ENCODE measurements around the gene SLC11A1.

SLC11A1 gene

DNA sequence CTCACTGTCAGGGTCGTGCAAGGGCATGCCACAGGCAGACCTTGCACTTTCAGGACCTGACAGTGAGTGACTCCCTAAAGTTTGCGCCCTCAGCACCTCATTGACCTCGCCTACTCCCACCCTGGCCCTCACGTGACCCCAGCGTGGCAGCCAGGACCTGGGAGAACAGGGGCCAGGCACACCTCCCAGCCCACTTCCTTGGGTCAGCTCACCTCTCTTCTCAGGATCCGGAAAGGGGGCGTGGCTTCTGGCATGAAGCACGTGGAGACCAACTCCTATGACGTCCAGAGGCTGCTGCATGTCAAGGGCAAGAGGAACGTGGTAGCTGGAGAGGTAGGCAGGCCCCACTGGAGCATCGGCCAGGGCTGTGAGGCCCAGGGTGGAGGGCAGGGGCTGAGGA, 45.7 kb downstream of the SLC11A1 start:
- H3K4me1 ChIP-seq (ENCODE audit: control insufficient read depth, insufficient read depth, low read length, poor library complexity, severe bottlenecking), result no peaks in the 10 kb centered on the region
- H3K4me3 ChIP-seq (ENCODE audit: extremely low read depth, insufficient read depth, low read length, poor library complexity, severe bottlenecking), result no peak overlapping the region
- H3K36me3 ChIP-seq (ENCODE audit: control insufficient read depth, insufficient read depth, low read length), result no peaks in the 10 kb centered on the region
- 80 to 81% methylated on average over 11 of the region's 11 CpGs for WGBS, 2 experiments (ENCODE audit: insufficient coverage in 2 of 2)
- no peak overlapping the region for H3K27ac ChIP-seq (ENCODE audit: low read depth, low read length, severe bottlenecking)
- H3K9me3 ChIP-seq (ENCODE audit: control insufficient read depth, low read length), result no peaks in the 10 kb centered on the region

DNA sequence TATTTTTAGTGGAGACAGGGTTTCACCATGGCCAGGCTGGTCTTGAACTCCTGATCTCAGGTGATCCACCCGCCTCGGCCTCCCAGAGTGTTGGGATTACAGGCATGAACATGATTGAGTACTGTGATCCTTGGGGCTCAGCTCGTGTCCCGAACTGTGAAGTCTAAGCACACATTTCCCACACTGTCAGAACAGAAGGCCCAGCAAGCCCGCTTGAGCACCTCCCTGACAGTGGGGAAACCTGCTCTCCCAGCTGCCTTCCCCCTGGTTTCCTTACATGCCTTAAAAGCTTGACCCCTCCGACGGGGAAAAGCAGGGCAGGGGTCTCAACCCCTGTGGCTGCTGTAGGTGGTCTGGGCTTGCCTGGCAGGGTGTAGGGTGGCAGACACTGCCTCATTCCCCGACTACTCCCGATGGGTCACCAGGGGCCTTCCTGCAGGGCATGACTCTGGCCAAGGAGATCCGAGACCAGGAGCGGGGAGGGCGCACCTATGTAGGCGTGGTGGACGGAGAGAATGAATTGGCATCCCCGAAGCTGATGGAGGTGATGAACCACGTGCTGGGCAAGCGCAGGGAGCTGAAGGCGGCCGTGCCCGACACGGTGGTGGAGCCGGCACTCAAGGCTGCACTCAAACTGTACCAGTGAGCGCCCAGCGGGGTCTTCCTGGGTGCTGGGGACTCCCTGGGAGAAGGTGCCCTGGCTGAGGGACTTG, 46.9 kb downstream of the SLC11A1 start:
- Histone ChIP-seq H3K27ac (ENCODE audit: low read depth, low read length, severe bottlenecking) (no peak overlapping the region), H3K36me3 (ENCODE audit: control insufficient read depth, insufficient read depth, low read length) (no peaks in the 10 kb centered on the region), H3K4me3 (ENCODE audit: extremely low read depth, insufficient read depth, low read length, poor library complexity, severe bottlenecking) (no peak overlapping the region), H3K9me3 (ENCODE audit: control insufficient read depth, low read length) (no peaks in the 10 kb centered on the region), H3K4me1 (ENCODE audit: control insufficient read depth, insufficient read depth, low read length, poor library complexity, severe bottlenecking) (no peaks in the 10 kb centered on the region)
- 92 to 96% methylated on average over 19 of the region's 24 CpGs for WGBS, 2 experiments (ENCODE audit: insufficient coverage in 2 of 2)

DNA sequence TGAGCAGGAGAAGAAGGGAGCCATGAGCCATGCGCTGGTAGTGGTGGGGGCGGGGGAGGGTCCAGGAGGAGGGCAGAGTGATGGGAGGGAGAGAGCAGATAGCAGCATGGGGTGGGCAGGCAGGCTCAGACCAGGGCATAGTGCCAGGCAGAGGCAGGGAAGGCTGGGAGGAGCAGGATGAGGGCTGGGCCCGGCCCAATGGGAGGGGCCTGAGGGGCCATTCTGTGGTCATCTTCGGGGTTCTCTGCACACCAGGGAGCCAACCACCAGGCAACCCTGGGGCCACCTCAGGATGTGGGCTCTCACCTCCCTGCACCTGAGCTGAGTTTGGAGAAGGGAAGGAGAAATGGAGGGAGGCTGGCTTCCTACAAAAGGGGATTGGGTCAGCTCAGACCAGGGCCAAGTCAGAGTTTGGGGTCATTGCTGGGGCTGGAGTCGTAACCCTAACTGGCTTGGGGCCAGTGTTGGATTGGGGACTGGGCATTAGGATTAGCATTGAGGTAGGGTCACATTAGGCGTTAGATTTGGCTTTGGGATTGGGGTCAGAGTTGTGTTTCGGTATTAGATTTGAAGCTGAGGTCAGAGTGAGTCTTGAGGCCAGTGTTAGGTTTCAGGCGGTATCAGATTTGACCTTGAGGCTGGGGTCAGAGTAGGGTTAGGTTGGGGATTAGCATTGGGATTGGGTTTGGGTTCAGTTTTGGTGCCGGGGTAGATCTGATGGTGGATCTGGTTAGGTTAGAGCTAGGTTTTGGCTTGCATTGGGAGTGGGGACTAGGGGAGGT, 48.0 kb downstream of the SLC11A1 start:
- Histone ChIP-seq H3K36me3 (ENCODE audit: control insufficient read depth, insufficient read depth, low read length) (no peaks in the 10 kb centered on the region), H3K9me3 (ENCODE audit: control insufficient read depth, low read length) (no peaks in the 10 kb centered on the region), H3K4me1 (ENCODE audit: control insufficient read depth, insufficient read depth, low read length, poor library complexity, severe bottlenecking) (no peaks in the 10 kb centered on the region), H3K27ac (ENCODE audit: low read depth, low read length, severe bottlenecking) (no peak overlapping the region), H3K4me3 (ENCODE audit: extremely low read depth, insufficient read depth, low read length, poor library complexity, severe bottlenecking) (no peak overlapping the region)
- 82 to 93% methylated on average over 6 to 7 of the region's 9 CpGs for WGBS, 2 experiments (ENCODE audit: insufficient coverage in 2 of 2)

DNA sequence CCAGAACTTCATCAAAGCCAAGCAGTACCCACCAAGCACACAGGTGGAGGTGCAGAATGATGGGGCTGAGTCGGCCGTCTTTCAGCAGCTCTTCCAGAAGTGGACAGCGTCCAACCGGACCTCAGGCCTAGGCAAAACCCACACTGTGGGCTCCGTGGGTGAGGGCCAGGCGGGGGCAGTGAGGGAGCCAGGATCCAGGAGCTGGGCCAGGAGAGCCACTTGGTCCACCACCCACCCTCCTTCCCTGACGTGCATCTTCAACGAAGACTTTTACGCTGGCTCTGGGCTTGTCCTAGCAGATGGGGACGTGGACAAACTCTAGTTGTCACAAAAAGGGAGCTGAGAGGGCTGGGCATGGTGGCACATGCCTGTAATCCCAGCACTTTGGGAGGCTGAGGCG, 48.6 kb downstream of the SLC11A1 start:
- H3K9me3 ChIP-seq (ENCODE audit: control insufficient read depth, low read length), result no peaks in the 10 kb centered on the region
- no peaks in the 10 kb centered on the region for H3K4me1 ChIP-seq (ENCODE audit: control insufficient read depth, insufficient read depth, low read length, poor library complexity, severe bottlenecking)
- no peaks in the 10 kb centered on the region for H3K36me3 ChIP-seq (ENCODE audit: control insufficient read depth, insufficient read depth, low read length)
- WGBS, 2 experiments (ENCODE audit: insufficient coverage in 2 of 2), result 94 to 97% methylated on average over 8 to 9 of the region's 11 CpGs
- no peak overlapping the region for H3K27ac ChIP-seq (ENCODE audit: low read depth, low read length, severe bottlenecking)
- H3K4me3 ChIP-seq (ENCODE audit: extremely low read depth, insufficient read depth, low read length, poor library complexity, severe bottlenecking), result no peak overlapping the region

DNA sequence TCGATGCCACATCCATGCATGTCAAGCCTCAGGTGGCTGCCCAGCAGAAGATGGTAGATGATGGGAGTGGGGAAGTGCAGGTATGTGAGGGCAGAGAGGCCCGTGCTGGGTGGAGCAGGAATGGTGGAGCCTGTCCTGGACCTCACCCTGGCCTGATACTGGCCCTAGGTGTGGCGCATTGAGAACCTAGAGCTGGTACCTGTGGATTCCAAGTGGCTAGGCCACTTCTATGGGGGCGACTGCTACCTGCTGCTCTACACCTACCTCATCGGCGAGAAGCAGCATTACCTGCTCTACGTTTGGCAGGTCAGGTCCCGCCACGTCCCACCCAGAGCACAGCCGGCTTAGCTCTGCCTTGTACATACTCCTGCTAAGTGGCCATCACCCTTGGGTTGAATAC, 49.8 kb downstream of the SLC11A1 start:
- no peak overlapping the region for H3K4me3 ChIP-seq (ENCODE audit: extremely low read depth, insufficient read depth, low read length, poor library complexity, severe bottlenecking)
- no peak overlapping the region for H3K27ac ChIP-seq (ENCODE audit: low read depth, low read length, severe bottlenecking)
- H3K4me1 ChIP-seq (ENCODE audit: control insufficient read depth, insufficient read depth, low read length, poor library complexity, severe bottlenecking), result no peaks in the 10 kb centered on the region
- H3K36me3 ChIP-seq (ENCODE audit: control insufficient read depth, insufficient read depth, low read length), result no peaks in the 10 kb centered on the region
- 84 to 85% methylated on average over 8 to 10 of the region's 10 CpGs for WGBS, 2 experiments (ENCODE audit: insufficient coverage in 2 of 2)
- H3K9me3 ChIP-seq (ENCODE audit: control insufficient read depth, low read length), result no peaks in the 10 kb centered on the region

DNA sequence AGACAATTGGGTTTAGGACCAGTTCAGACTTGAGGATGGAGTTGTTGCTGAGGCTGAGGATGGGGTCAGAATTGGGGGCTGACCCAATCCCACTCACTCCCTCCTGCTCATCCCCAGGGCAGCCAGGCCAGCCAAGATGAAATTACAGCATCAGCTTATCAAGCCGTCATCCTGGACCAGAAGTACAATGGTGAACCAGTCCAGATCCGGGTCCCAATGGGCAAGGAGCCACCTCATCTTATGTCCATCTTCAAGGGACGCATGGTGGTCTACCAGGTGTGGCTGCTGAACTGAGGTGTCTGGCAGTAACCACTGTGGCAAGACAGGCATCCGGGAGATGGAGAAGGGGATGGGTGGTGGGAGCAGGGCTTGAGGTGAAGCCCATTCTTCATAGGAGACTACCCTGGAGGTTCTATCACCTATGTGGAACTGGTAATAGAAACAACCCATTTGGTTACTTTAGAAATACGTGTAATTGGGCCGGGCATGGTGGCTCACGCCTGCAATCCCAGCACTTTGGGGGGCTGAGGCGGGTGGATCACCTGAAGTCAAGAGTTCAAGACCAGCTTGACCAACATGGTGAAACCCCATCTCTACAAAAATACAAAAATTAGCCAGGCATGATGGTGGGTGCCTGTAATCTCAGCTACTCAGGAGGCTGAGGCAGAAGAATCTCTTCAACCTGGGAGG, 50.7 kb downstream of the SLC11A1 start:
- Histone ChIP-seq H3K4me3 (ENCODE audit: extremely low read depth, insufficient read depth, low read length, poor library complexity, severe bottlenecking) (no peak overlapping the region), H3K4me1 (ENCODE audit: control insufficient read depth, insufficient read depth, low read length, poor library complexity, severe bottlenecking) (no peaks in the 10 kb centered on the region), H3K27ac (ENCODE audit: low read depth, low read length, severe bottlenecking) (no peak overlapping the region), H3K9me3 (ENCODE audit: control insufficient read depth, low read length) (no peaks in the 10 kb centered on the region), H3K36me3 (ENCODE audit: control insufficient read depth, insufficient read depth, low read length) (no peaks in the 10 kb centered on the region)
- 94 to 95% methylated on average over 3 to 5 of the region's 8 CpGs for WGBS, 2 experiments (ENCODE audit: insufficient coverage in 2 of 2)

DNA sequence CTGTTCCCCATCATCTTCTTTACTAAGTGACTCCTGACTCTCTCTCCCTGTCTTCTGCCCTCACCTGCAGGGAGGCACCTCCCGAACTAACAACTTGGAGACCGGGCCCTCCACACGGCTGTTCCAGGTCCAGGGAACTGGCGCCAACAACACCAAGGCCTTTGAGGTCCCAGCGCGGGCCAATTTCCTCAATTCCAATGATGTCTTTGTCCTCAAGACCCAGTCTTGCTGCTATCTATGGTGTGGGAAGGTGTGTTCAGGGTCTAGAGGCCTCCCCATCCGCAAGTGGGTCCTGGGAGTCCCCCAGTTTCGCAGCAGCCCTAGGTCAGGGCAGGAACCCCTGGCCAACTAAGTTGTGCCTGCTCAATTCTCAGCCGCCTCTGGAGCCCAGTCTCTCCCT, 52.4 kb downstream of the SLC11A1 start:
- no peak overlapping the region for H3K4me3 ChIP-seq (ENCODE audit: extremely low read depth, insufficient read depth, low read length, poor library complexity, severe bottlenecking)
- H3K27ac ChIP-seq (ENCODE audit: low read depth, low read length, severe bottlenecking), result no peak overlapping the region
- no peaks in the 10 kb centered on the region for H3K9me3 ChIP-seq (ENCODE audit: control insufficient read depth, low read length)
- WGBS, 2 experiments (ENCODE audit: insufficient coverage in 2 of 2), result 92 to 96% methylated on average over 7 to 8 of the region's 9 CpGs
- no peaks in the 10 kb centered on the region for H3K4me1 ChIP-seq (ENCODE audit: control insufficient read depth, insufficient read depth, low read length, poor library complexity, severe bottlenecking)
- no peaks in the 10 kb centered on the region for H3K36me3 ChIP-seq (ENCODE audit: control insufficient read depth, insufficient read depth, low read length)

DNA sequence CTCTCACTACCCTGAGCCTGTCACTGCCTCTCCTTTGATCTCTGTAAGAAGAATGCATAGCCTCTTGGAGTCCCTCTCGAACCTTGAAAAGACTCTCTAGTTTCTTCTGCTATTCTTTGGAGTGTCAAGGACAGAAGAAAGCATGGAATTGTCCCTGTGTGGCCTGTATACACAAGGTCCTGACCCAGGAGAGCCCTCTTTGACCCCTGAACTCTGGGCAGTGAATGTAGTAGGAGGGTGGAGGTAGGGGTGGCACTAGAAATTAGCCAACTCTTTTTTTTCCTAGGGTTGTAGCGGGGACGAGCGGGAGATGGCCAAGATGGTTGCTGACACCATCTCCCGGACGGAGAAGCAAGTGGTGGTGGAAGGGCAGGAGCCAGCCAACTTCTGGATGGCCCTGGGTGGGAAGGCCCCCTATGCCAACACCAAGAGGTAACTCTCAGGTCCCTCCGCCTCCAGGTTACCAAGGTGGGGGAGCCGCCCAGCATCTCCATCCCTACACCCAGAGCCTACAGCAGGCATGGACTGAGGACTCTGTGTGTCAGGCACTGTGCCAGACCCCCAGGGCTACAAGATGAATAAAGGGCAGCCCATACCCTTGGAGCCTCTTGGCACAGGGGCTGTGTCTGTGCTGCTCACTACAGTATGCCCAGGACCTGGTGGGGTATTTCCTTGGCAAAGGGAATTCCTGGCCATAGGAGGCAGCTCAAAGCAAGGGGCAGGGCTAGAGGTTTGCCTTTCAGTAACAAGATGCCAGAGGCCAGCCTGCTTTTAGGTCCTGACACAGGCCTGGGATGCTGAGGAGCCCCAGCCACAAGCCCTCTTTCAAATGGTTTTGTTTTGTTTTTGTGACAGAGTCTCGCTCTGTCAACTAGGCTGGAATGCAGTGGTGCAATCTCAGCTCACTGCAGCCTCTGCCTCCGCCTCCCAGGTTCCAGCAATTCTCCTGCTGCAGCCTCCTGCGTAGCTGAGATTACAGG, 53.2 kb downstream of the SLC11A1 start:
- H3K9me3 ChIP-seq (ENCODE audit: control insufficient read depth, low read length), result no peaks in the 10 kb centered on the region
- no peak overlapping the region for H3K4me3 ChIP-seq (ENCODE audit: extremely low read depth, insufficient read depth, low read length, poor library complexity, severe bottlenecking)
- no peak overlapping the region for H3K27ac ChIP-seq (ENCODE audit: low read depth, low read length, severe bottlenecking)
- no peaks in the 10 kb centered on the region for H3K4me1 ChIP-seq (ENCODE audit: control insufficient read depth, insufficient read depth, low read length, poor library complexity, severe bottlenecking)
- no peaks in the 10 kb centered on the region for H3K36me3 ChIP-seq (ENCODE audit: control insufficient read depth, insufficient read depth, low read length)
- 84 to 91% methylated on average over 6 to 10 of the region's 11 CpGs for WGBS, 2 experiments (ENCODE audit: insufficient coverage in 2 of 2)

DNA sequence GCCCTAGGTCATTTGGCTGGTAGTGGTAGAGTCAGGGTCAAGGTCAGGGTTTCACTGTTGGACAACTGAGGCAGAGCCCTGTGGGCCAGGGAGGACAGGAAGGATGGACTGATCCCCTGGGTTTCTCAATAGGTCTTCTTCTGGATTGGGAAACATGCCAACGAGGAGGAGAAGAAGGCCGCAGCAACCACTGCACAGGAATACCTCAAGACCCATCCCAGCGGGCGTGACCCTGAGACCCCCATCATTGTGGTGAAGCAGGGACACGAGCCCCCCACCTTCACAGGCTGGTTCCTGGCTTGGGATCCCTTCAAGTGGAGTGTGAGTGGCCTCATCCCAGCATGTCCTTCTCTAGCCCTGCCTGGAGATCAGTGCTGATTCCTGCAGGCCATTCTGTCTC, 54.9 kb downstream of the SLC11A1 start:
- Histone ChIP-seq H3K36me3 (ENCODE audit: control insufficient read depth, insufficient read depth, low read length) (no peaks in the 10 kb centered on the region), H3K4me3 (ENCODE audit: extremely low read depth, insufficient read depth, low read length, poor library complexity, severe bottlenecking) (no peak overlapping the region), H3K27ac (ENCODE audit: low read depth, low read length, severe bottlenecking) (no peak overlapping the region), H3K9me3 (ENCODE audit: control insufficient read depth, low read length) (no peaks in the 10 kb centered on the region), H3K4me1 (ENCODE audit: control insufficient read depth, insufficient read depth, low read length, poor library complexity, severe bottlenecking) (no peaks in the 10 kb centered on the region)
- 86 to 95% methylated on average over 1 to 4 of the region's 5 CpGs for WGBS, 2 experiments (ENCODE audit: insufficient coverage in 2 of 2)

DNA sequence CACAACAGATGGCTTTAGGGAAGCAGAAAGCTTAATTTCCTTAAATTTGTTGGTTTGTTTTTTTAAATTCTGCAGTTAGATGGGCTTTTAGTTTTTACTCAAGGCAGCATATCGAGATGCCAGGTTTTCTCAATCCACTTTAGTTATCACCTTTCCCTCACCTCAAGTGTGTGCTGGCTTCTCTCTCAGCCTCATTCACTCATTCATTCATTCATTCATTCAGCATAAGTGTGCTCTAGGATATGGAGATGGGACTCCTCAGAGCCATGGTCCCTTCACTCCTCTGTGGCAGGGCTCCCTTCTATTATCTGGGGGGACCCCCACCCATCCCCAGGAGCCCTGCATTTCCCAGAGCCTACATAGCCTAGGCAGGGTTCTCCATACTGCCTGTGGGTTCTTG, 55.9 kb downstream of the SLC11A1 start:
- Histone ChIP-seq H3K4me1 (ENCODE audit: control insufficient read depth, insufficient read depth, low read length, poor library complexity, severe bottlenecking) (no peaks in the 10 kb centered on the region), H3K36me3 (ENCODE audit: control insufficient read depth, insufficient read depth, low read length) (no peaks in the 10 kb centered on the region), H3K9me3 (ENCODE audit: control insufficient read depth, low read length) (no peaks in the 10 kb centered on the region), H3K4me3 (ENCODE audit: extremely low read depth, insufficient read depth, low read length, poor library complexity, severe bottlenecking) (no peak overlapping the region), H3K27ac (ENCODE audit: low read depth, low read length, severe bottlenecking) (no peak overlapping the region)
- WGBS, 2 experiments (ENCODE audit: insufficient coverage in 2 of 2), result 100% methylated on average over 1 of the region's 1 CpG; no CpG with 5 or more reads in 1 of the 2 experiments

Data from mesodermal cell (in vitro differentiated cells).